ENCODE data around the gene HDDC3. TPM values are rescaled to one million over a fixed set of nuclear protein-coding genes. Genes with fewer than 3 reads are reported as not detected.
A peak's percentile ranks its signal among the peaks of the same experiment; 100 is the strongest.

Gene HDDC3
- total RNA-seq, 1 donor from 2014 or later = 10.5 TPM

DNA sequence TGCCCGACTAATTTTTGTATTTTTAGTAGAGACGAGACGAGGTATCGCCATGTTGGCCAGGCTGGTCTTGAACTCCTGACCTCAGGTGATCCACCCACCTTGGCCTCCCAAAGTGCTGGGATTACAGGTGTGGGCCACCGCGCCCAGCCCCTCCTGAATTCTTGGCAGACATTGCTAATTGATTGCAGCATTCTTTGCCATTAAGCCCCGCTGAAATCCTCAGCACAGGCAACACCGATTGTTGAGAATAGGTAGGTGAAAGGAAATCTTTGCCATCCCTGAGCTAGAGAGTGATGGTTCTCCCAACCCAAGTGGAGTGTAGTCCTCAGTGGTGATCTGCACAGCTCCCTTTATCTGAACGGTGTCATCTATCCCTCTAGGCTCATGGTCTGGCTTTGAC, 27.6 kb downstream of the HDDC3 start:
- Histone ChIP-seq H2AFZ (ENCODE audit: low read depth, low read length) (no peak overlapping the region), H3K4me3 (ENCODE audit: insufficient read depth, low read depth, low read length) (no peak overlapping the region), H3K27ac (ENCODE audit: low read depth, low read length) (no peak overlapping the region), H3K79me2 (ENCODE audit: insufficient read depth, low read length) (no peaks in the 10 kb centered on the region), H3K9me3 (ENCODE audit: insufficient read depth, low read depth, low read length) (no peaks in the 10 kb centered on the region), H3K36me3 (ENCODE audit: insufficient read depth, low read length) (no peaks in the 10 kb centered on the region), H3K4me1 (ENCODE audit: insufficient read depth, low read length) (peaks cover 13% of the 10 kb centered on the region), H3K27me3 (ENCODE audit: insufficient read depth, low read length) (no peaks in the 10 kb centered on the region), H4K20me1 (ENCODE audit: insufficient read depth, low read length) (no peaks in the 10 kb centered on the region), H3K4me2 (ENCODE audit: low read length) (no peak overlapping the region), H3K9ac (ENCODE audit: low read length) (no peak overlapping the region)
- peaks cover 18% of the 10 kb centered on the region for H3K36me3 Mint-ChIP-seq (ENCODE audit: low read depth, unreplicated experiment)
- peak overlapping the region; percentile 45 for H3K4me3 Mint-ChIP-seq (ENCODE audit: unreplicated experiment)
- TF ChIP-seq, protein P1, sequence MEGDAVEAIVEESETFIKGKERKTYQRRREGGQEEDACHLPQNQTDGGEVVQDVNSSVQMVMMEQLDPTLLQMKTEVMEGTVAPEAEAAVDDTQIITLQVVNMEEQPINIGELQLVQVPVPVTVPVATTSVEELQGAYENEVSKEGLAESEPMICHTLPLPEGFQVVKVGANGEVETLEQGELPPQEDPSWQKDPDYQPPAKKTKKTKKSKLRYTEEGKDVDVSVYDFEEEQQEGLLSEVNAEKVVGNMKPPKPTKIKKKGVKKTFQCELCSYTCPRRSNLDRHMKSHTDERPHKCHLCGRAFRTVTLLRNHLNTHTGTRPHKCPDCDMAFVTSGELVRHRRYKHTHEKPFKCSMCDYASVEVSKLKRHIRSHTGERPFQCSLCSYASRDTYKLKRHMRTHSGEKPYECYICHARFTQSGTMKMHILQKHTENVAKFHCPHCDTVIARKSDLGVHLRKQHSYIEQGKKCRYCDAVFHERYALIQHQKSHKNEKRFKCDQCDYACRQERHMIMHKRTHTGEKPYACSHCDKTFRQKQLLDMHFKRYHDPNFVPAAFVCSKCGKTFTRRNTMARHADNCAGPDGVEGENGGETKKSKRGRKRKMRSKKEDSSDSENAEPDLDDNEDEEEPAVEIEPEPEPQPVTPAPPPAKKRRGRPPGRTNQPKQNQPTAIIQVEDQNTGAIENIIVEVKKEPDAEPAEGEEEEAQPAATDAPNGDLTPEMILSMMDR (IDR thresholded peaks at IDR 0.05; ENCODE audit: insufficient read depth, low read depth, low read length) = no peak
- no peak for TF ChIP-seq EZH2 (IDR thresholded peaks at IDR 0.05; ENCODE audit: insufficient read depth, low read length)
- peaks cover 15% of the 10 kb centered on the region for H3K27me3 Mint-ChIP-seq (ENCODE audit: low read depth, unreplicated experiment)
- FAIRE-seq (no peak), DNase-seq (ENCODE audit: low read depth) (no peak)
- no peak overlapping the region for H3K27ac Mint-ChIP-seq (ENCODE audit: unreplicated experiment)
- peaks cover 2% of the 10 kb centered on the region for H3K4me1 Mint-ChIP-seq (ENCODE audit: low read depth, unreplicated experiment)
- H3K9me3 Mint-ChIP-seq (ENCODE audit: unreplicated experiment) = no peaks in the 10 kb centered on the region

DNA sequence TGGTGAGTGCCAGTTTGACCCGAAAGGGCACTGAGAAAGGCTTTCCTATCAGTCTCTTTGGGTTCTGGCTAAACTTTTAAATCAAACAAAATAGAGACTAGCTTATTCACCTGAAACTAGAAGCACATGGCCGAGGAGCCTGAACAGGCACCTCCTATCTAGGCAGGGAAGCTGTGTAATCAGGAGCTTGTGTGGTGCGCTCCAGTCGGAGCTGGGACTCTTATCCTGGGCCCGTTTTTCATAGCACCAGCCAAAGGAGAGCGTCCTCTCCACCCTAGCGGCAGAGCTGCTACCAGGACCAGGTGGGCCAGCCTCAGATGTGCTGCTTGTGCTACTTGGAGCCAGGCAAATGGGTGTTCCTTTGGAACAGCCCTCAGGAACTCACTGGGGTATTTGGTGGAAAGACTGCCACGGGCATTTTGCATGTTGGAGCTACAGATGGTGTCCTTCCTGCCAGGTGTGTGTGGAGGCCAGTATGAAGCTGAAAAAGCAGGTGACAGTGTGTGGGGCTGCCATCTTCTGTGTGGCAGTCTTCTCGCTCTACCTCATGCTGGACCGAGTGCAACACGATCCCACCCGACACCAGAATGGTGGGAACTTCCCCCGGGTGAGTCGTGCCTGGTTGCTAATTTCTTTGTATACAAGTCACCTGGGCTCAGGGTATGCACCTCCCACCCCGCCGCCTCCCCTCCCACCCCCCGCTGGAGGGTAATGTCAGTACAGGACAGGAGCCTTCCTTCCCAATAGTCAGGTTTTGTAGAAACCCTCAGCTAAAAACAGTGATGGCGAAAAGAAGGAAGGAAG, 28.4 kb downstream of the HDDC3 start:
- peak overlapping the region; percentile 67 for H3K4me3 ChIP-seq (ENCODE audit: insufficient read depth, low read depth, low read length)

More for the DNA sequence above, 28.4 kb downstream of the HDDC3 start:
- H3K4me1 Mint-ChIP-seq (ENCODE audit: low read depth, unreplicated experiment) = peaks cover 2% of the 10 kb centered on the region
- peaks cover 18% of the 10 kb centered on the region for H3K36me3 Mint-ChIP-seq (ENCODE audit: low read depth, unreplicated experiment)
- peak overlapping the region; percentile 74 for H3K4me3 Mint-ChIP-seq (ENCODE audit: unreplicated experiment)
- no peaks in the 10 kb centered on the region for H3K79me2 ChIP-seq (ENCODE audit: insufficient read depth, low read length)
- peaks cover 13% of the 10 kb centered on the region for H3K4me1 ChIP-seq (ENCODE audit: insufficient read depth, low read length)
- H3K27me3 ChIP-seq (ENCODE audit: insufficient read depth, low read length) = no peaks in the 10 kb centered on the region
- no peak overlapping the region for H3K27ac ChIP-seq (ENCODE audit: low read depth, low read length)
- H3K9me3 Mint-ChIP-seq (ENCODE audit: unreplicated experiment) = no peaks in the 10 kb centered on the region
- DNase-seq (ENCODE audit: low read depth) (no peak), FAIRE-seq (no peak)
- no peak overlapping the region for H3K27ac Mint-ChIP-seq (ENCODE audit: unreplicated experiment)
- H3K27me3 Mint-ChIP-seq (ENCODE audit: low read depth, unreplicated experiment) = peaks cover 15% of the 10 kb centered on the region
- H3K4me2 ChIP-seq (ENCODE audit: low read length) = peak overlapping the region; percentile 97
- no peak for TF ChIP-seq EZH2 (IDR thresholded peaks at IDR 0.05; ENCODE audit: insufficient read depth, low read length)
- TF ChIP-seq, protein P1 (IDR thresholded peaks at IDR 0.05; ENCODE audit: insufficient read depth, low read depth, low read length) = no peak
- no peaks in the 10 kb centered on the region for H3K9me3 ChIP-seq (ENCODE audit: insufficient read depth, low read depth, low read length)
- H4K20me1 ChIP-seq (ENCODE audit: insufficient read depth, low read length) = no peaks in the 10 kb centered on the region
- H2AFZ ChIP-seq (ENCODE audit: low read depth, low read length) = peak overlapping the region; percentile 13
- H3K36me3 ChIP-seq (ENCODE audit: insufficient read depth, low read length) = no peaks in the 10 kb centered on the region
- H3K9ac ChIP-seq (ENCODE audit: low read length) = peak overlapping the region; percentile 85
